GM19324 (cell line): ENCODE measurements around the gene SNUPN.
"Not testable (repeated sequence)": the region's sequence is repeated elsewhere in the genome, so short reads cannot be mapped to it uniquely, and the experiment has no call there.

Experiments
- ATAC-seq: cut with Tn5 transposase; IDR thresholded peaks from one replicate; pipeline ENCODE4 v1.9.1; 2021; ENCODE audit warnings: mild to moderate bottlenecking, moderate library complexity; ENCODE audit not compliant: unreplicated experiment, low FRiP score

The SNUPN gene

DNA sequence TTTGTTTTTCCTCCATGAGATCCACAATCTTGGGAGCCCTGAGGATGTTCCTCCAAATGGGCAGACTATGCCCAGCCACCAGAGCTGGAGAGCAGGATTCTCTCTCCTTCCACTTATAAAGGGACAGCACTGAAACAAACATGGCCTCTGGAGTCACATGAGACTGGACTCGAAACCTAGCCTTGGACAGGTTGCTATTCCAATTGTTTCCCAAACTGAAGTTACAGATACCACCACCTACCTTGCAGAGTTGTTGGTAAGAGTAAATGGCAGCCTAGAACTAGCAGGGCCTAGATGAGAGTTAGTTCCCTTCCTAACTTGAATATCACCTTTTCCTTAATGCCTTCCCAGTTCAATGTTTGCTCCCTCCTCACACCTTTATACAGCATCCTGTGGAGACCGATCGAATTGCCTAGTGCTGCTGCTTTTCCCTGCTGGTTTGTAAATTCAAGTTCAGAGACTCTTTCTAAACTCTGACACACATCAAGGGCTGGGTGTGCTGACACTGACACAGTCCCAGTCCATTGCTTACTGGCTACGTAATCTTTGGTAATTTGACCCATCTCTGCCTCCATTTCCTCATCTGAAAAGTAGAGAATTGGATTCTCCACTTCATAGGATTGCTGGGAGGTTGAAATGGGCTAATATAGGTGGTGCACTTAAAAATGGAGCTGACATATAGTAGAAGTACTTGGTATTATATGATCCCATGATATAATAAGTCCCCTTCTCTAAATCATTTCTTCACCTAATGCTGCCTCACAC lies 11.9 kb upstream of the SNUPN start:
- ATAC-seq = no peak

DNA sequence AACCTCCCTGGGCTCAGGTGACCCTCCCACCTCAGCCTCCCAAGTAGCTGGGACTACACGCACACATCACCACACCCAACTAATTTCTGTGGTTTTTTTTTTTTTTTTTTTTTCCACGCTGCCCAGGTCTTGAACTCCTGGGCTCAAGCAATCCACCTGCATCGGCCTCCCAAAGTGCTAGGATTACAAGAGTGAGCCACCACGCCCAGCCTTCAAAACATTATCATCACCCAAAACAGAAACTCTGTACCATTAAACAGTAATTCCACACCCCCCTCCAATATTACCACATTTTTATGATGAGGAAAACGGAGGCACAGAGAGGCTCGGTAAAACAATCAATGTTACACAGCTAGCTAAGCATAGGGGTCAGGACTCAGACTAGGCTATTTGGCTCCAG lies 10.5 kb upstream of the SNUPN start:
- ATAC-seq = no peak

DNA sequence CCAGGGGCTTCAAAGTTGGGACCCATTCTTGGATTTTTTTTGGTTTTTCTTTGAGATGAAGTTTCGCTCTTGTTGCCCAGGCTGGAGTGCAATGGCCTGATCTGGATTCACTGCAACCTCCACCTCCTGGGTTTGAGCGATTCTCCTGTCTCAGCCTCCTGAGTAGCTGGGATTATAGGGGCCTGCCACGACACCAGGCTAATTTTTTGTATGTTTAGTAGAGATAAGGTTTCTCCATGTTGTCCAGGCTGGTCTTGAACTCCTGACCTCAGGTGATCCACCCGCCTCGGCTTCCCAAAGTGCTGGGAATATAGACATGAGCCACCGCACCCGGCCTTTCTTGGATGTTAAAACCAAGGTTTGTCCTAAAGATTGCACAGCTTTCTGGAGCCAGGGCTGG lies 8.4 kb upstream of the SNUPN start:
- ATAC-seq = not testable (repeated sequence)

DNA sequence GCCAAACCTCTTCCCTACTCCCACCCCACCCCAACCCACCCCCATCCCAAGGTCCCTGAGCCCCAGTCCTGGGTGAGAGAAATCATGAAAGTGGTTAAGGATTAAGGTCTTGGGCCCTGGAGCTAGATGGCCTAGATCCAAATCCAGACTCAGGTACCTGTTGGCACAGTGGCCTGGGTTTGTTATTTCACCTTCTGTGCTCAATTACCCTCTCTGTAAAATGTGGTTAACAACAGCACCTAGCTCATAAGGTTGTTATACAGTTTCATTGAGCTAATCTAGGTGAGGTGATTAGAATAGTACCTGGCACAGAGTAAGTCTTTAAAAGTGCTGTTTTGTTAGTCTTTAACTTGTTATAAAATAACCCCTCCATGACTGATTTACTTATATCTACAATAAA lies 6.4 kb upstream of the SNUPN start:
- ATAC-seq = no peak

DNA sequence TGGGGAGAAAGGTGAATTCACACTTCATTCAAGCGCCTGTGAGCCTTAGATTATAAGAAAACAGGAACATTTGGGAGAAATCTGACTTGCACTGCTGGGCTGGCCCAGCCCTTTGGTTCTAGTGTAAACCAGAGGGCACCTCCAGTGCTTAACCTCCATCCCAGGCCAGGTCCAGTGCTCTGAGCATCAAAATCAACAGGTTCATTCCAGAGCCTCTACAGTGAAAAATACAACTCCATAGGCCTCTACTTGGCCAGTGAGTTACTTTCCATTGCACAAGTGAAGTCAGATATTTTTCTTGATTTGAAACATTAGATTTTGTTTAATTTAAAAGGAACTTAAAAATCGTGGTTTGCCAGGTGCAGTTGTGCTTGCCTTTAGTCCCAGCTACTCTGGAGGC lies 3.0 kb downstream of the SNUPN start:
- ATAC-seq = no peak

DNA sequence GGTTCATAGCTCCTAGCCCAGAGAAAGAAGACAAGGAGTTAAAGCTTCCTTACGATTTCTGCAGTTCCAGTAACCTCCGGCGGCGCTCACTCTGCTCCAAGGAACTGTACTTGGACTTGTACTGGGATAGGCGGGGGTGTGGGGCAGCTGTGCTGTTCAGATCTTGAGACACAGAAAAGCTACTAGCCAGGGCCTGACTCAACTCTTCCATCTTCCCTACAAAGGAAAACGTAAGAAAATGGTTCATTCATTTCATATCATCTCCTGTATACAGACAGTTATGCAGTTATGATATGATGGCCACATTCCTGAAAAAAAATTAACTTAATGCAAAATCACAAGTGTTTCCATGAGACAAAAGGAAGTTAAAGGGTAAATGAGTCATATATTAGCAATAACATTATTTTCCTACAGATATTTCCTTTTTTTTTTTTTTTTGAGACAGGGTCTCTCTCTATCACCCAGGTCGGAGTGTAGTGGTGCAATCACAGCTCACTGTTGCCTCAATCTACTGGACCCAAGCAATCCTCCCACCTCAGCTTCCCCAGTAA lies 4.6 kb downstream of the SNUPN start:
- no peak for ATAC-seq

DNA sequence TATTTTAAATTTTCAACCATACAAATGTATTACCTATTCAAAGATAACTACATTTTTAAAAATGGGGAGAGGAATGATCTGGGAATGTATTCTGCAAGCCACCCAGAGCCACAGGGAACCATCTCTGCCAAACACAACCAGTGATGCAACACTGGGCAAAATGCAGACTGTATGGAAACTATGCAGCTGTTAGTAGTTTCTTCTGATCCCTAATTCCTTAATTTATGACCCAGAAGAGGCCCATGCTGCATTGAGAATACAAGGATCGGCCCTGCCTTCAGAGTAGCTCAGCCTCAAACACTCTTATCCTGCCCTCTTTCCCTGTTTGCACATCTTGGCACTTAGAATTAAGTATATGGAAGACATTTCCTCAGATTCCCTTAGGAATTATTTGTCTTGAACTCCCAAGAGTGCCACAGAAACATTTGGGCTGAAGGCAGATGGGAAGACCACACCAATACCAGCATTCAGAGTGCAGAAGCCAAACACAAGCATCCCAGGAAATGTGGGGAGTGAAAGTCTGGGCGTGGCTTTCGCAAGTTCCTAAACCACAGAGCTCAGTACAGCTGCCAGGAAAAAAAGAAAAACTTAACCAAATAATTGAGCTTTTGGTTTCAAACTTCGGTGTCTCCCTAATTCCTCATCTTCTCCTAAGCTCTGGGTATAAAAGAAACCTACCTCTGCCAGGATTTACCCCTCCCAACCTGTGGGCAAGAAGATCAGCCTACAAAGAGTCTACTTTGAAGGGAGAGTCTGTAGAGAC lies 5.3 kb downstream of the SNUPN start:
- ATAC-seq = no peak

DNA sequence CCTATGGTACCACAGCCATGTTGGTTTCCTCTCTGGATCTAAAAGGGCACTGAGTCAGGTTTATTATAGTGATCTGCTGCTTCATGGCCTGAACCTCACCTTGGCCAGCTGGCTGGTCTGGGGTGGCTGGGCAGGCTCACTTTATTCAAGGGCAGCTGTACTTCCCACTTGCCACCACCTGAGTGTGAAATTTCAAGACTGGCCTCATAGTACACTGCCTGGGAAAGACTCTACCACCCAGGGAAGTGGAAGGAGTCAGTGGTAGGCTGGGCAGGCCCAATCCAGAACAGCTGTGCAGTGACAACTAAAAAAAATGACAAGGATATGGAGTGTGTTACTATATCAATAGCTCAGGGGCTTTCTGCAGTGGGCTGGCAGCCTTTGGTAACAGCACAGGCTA lies 8.8 kb downstream of the SNUPN start:
- ATAC-seq = no peak

DNA sequence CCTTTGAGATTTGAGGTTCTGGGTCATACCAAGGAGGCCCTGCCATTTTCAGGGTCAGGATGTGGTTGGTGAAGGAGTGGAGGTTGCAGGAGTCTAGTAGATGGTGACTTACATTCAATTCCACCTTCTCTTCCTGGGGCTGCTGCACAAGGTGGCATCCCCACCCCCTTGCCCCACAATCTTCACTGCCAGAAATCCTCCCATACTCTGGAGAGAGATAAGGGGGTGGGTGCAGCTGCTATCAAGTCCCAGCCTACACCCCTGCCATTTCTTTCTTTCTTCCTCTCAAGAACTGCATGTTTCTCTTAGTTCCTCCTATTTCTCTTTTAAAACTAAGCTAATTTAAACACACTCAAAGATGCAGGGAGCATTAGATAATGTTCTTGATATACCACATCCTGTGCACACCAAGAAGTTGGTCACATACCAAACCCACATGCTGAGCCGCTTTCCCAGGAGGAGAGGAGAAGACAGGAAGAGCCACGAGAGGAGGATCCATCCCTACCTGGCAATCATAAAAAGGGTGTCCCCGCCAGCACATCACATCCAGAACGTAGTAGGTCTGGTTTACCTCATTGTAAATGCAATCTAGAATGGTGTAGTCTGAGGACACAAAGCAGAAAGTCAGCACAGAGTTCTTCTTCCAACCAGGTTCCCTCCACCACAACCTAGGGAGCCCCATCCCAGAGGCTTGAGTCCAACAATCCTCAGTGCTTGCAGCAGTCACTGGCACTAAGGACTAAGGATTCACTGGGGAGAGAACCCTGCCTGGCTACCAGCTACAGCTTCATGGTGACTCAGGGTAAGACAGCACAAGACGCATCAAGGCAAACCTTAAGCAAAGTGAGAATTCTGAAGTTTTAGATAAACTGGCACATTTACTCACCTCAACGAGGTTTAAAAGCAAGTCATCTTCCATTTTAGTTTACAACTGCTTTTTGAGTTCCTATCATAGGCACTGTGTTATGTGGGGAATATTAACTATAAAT lies 18.5 kb downstream of the SNUPN start:
- no peak for ATAC-seq

DNA sequence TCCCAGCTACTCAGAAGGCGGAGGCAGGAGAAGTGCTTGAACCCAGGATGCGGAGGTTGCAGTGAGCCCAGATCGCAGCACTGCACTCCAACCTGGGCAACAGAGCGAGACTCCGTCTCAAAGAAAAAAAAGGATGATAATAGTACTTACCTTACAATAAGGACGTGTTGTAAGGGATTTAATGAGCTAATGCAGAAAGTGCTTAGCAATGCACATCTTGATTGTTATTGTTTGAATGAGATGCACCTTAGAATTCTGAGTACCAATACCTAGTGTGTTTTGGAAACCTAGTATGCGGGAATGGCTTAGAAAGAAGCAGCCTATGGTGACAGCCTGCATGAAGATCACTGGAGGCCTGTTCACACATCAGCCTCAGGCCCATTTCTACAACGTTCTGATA lies 19.5 kb downstream of the SNUPN start:
- ATAC-seq = no peak

DNA sequence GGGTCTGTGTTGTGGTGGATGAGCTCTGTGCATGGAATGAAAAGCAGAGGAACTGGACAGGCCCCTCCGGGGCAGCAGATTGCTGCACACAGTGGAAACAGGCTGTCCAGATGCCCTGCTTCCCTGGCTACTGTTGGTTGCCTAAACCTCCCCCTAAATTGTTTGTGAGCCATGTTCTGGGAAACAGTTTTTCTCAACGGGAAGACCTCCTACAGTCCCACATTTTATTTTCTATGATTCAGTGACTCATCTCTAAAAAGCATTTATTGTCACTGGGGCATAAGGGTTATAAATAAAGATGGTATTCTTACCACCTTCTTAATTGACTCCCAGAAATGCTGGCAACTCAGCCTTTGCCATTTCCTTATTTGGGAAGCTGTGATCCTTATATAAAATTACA lies 26.1 kb downstream of the SNUPN start:
- no peak for ATAC-seq

DNA sequence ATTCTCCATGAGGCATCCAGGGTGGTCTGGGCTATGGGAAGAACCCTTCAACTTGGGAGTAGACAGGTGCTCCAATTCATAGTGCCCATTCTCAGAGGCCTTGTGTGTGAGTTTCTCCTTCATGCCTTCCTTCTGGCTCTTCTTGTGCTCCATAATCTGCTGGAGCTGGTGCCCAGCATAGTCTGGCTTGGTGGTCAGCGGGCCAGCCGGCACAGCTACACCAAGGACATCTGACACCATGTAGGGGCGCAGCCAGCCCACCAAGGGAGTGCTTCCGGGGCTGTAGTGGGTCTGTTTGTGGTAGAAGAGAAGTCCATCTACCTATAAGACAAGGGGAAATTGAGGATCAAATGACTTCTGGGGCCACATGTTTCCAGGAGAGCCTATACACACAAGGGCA lies 27.2 kb downstream of the SNUPN start:
- no peak for ATAC-seq

DNA sequence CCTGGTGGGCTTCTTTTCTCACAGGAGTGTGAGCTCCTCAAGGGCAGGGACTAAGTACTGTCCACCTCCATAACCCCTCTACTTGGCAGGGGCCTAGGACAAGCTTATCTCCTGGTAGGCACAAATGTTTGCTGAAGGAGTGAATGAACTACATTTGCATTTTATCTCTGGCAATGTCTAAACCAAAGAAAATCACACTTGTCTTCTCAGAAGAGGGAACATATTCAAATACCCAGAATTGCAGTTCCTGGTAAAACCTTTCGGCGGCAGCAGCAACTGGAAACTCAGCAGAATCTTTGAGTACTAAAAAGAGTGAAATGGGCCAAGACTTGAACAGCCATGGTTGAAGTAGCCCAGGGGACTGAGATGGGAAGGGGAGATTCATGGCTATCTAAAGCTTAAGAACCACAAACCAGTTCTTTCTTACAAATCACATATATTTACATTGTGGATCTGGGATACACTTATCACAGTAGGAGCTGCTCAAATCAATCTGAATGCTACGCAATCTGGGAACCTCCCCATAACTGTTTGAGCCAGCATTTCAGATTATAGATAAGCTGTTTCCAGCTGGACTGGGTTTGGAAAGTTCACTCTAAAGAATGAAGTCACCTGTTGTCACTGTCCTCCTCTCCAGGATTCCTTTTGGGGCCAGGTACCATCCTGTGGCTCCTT lies 27.7 kb downstream of the SNUPN start:
- no peak for ATAC-seq

DNA sequence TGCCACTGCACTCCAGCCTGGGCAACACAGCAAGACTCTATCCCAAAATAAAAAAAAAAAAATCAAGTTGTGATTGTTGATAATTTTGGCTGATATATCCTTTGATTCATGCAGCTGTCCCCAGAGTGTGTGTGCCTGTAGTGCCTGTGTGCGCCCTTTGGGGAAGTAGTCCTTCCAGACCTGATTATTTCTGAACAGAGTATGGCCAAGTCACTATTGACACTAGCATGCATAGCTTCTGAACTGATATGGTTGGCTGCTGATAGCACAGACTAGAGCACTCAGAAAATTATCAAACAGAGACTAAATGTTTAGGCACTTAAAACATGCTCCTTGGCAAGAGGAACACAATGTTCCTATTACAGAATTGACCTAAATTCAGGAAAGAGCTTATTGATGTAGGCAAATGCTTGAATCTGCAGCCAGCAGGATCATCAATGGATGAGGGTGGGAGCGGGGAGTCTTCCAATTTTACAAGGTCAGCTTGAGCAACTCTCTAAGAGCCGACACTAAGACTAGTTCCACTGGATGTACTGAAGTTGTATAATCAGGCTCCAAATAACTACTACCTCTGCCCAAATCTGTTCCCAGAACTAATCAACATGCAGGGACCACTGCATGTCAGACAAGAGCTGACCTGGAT lies 28.7 kb downstream of the SNUPN start:
- ATAC-seq = no peak

DNA sequence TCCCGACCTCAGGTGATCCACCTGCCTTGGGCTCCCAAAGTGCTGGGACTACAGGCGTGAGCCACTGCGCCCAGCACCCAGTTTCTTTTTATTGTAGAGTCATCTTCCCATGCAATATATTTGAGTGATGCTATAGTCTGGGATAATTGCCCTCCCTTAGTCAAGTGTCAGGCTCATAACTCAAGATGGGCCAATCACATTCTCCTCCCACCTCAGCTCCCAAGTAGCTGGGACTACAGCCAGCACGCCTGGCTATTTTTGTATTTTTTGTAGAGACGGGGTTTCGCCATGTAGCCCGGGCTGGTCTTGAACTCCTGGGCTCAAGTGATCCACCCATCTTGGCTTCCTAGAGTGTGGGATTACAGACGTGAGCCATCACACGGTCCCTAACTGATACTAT lies 31.2 kb downstream of the SNUPN start:
- ATAC-seq = no peak

DNA sequence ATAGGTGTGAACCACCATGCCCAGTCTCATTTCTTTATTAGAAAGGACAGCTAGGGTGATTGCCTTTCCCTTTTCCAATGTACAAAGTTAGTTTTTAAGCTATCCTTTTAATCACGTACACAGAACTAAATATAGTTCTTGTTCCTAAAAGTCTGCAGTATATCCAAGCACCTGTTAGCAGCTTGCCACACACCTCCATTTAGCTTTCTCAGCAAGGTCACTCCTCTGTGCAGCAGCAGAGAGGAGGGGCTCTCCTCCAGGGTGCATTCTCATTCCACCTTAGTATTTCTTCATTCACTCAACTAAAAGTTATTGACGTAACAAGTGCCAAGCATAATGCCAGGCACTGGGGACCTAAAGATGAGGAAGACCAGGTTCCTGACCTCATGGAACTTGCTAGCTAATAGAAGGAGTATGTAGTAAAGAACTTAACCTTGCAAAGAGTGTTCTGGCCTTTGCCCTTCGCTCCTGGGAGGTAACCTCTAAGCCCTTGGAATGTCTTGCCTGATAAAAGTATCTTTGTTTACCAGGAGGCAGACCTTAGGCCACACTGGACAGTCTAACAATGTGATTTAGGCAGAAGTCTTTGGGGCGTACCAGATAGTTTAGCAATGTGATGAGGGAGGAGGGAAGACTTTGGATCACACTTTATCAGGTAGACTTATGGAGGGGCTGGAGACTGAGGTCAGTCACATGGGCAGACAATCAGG lies 33.7 kb downstream of the SNUPN start:
- no peak for ATAC-seq

DNA sequence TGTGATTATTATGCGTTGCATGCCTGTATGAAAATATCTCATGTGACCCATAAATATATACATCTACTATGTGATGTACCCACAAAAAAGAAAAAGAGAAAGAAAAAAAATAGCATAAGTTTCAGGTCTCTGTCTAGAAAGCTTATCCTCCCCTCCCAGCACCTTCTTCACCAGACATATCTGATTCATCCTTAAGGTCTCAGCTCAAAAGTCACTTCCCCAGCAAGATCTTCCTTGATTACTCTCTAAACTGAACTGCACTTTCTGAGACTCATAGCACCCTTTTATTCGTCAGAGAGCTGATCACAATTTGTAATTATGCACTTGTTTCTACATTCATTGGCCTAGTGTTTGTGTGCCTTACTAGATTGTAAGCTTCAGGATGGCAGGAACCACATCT lies 35.3 kb downstream of the SNUPN start:
- no peak for ATAC-seq

DNA sequence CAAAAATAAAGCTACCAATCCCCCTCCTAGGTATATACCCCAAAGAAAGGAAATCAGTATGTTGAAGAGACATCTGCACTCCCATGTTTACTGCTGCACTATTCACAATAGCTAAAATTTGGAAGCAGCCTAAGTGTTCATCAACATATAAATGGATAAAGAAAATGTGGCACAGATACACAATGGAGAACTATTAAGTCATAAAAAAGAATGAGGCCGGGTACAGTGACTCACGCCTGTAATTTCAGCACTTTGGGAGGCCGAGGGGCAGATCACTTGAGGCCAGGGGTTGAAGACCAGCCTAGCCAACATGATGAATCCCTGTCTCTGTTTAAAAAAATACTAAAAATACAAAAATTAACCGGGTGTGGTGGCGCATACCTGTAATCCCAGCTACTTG lies 36.5 kb downstream of the SNUPN start:
- no peak for ATAC-seq

DNA sequence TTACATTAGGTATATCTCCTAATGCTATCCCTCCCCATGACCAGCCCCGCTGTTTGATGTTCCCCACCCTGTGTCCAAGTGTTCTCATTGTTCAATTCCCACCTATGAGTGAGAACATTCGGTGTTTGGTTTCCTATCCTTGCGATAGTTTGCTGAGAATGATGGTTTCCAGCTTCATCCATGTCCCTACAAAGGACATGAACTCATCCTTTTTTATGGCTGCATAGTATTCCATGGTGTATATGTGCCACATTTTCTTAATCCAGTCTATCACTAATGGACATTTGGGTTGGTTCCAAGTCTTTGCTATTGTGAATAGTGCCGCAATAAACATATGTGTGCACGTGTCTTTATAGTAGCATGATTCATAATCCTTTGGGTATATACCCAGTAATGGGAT lies 39.1 kb downstream of the SNUPN start:
- ATAC-seq = not testable (repeated sequence)
